ENCODE data around the gene ENO1.

DNA sequence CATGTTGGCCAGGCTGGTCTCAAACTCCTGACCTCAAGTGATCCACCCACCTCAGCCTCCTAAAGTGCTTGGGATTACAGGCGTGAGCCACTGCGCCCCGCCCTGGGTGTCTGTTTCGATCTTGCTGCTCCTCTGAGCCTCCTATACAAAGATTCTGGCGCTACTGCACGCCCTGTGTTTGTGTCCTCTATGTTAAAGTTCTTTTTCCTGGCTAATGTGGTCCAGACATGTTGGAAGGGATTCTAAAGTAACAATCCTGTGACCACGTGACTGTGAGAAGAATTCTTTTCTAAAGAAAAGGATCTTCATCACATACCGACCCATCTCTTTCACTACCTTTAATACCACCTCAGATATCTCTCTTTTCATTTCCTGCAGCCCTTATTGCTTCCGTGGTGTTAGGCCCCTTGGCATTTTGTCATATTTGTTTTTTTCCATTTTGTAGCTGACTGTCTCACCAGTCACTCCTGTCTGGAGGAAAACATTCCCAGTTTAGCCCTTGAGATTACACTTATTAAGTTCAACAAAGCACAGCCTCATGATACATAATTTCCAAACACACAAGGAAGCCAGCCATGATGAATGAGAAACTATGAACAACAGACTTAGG, 27.2 kb upstream of the ENO1 start:
- TF ChIP-seq, protein P1, sequence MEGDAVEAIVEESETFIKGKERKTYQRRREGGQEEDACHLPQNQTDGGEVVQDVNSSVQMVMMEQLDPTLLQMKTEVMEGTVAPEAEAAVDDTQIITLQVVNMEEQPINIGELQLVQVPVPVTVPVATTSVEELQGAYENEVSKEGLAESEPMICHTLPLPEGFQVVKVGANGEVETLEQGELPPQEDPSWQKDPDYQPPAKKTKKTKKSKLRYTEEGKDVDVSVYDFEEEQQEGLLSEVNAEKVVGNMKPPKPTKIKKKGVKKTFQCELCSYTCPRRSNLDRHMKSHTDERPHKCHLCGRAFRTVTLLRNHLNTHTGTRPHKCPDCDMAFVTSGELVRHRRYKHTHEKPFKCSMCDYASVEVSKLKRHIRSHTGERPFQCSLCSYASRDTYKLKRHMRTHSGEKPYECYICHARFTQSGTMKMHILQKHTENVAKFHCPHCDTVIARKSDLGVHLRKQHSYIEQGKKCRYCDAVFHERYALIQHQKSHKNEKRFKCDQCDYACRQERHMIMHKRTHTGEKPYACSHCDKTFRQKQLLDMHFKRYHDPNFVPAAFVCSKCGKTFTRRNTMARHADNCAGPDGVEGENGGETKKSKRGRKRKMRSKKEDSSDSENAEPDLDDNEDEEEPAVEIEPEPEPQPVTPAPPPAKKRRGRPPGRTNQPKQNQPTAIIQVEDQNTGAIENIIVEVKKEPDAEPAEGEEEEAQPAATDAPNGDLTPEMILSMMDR (IDR thresholded peaks at IDR 0.05; ENCODE audit: low read length) = no peak
- no peak for TF ChIP-seq EZH2 (IDR thresholded peaks at IDR 0.05; ENCODE audit: borderline replicate concordance, low read length)

Data from OCI-LY1 (cell line).